NCI-H2196 treated with DMSO at 0.1 percent for 48 hours (cell line): ENCODE data around the gene RUNDC1.
A peak's percentile ranks its signal among the peaks of the same experiment; 100 is the strongest.
"Not testable (repeated sequence)": the region's sequence is repeated elsewhere in the genome, so short reads cannot be mapped to it uniquely, and the experiment has no call there.

Experiments
- DNase-seq: peaks from one replicate; lab custom pipeline; 2025; ENCODE audit not compliant: unreplicated experiment; lab: John Stamatoyannopoulos, UW

RUNDC1 gene

DNA sequence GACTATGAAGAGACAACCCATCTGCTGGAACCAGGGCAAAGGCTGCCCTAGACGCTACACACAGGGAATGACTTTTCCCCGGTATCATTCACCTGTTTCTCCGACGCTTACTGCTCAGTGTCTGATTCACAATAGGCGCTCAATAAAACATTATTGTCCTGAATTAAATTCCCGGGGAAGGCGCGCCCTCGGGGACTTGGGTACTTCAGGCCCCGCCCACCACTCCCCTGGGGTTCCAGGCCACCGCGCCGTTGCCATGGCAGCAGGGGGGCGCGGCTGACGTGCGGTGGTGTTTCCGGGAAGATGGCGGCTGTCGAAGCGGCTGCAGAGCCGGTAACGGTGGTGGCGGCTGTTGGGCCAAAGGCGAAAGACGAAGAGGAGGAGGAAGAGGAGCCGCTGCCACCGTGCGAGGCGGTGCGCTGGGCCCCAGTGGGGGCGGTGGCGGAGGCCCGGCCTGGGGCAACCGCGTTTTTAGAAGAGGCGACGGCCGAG lies at the start of gene RUNDC1:
TSS of gene RUNDC1 (plus strand) at position 292 of the 492 bp plus-strand sequence. CDS start at position 304, 12 bp downstream.
- peak; percentile 32 for DNase-seq

DNA sequence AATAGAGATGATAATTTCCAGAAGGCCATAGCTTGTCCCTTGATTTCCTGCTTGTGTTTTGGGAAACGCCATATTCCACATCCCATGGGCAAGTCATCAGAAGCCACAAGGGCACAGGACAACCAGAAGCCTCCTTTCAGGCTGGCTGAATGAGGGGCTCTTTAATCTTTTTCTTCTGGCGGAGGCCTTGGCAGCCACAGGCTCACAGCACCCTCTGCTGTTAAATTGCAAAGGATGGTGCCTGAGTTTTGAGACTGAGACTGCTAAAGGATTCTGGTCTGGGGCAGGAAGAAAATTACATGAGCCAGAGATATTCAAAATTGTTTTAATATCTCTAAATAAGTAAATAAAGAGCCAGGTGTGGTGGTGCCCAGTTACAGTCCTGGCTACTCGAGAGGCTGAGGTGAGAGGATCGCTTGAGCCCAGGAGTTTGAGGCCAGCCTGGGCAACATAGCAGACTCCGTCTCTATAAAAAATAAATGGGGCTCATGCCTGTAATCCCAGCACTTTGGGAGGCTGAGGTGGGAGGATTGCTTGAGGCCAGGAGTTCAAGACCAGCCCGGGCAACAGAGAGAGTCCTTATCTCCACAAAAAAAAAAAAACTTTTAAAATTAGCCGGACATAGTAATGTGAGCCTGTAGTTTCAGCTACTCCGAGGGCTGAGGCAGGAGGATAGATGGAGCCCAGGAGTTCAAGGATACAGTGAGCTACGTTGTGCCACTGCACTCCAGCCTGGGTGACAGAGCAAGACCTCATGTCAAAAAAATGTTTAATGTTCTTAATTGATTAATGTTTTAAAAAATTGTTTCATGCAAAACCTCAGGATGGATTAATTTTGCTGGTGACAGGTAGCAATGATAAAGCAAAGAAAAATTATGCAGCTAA lies 42.4 kb upstream of the RUNDC1 start:
- no peak for DNase-seq

DNA sequence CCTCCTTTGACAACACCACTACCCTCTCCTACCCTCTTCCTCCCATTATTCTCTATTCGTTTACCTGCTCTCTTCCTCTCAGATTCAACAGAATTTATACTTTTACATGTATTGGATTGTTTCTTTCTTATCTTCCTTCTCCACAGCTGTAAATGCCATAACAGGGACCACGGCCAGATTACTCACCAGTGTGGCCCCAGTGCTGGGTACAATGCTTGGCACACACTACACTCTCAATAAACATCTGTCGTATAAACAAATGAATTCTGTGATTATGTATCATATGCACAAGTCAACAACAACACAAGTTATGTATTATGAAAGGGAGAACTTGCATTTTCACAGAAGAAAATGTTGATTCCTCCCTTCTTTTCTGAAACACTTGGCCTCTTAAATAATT lies 36.2 kb upstream of the RUNDC1 start:
- DNase-seq = no peak

DNA sequence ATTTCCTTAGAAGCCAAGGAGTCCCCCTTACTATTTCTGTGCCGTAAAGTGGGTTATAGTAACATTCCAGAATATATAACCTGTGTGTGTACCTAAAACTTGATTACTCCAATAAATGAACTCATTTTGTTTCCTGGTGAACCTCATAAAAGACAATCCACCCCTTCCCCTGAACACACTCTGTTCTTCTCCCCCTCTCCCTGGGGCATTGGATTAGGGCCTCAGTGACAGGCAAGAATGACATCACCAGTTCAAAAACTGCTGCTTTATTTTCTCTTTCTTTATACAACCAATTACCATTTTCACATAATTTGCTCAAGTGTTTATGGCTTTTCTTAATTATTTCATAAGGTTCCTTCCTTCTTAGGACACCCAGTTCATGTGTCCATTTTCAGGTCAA lies 33.6 kb upstream of the RUNDC1 start:
- DNase-seq = no peak

DNA sequence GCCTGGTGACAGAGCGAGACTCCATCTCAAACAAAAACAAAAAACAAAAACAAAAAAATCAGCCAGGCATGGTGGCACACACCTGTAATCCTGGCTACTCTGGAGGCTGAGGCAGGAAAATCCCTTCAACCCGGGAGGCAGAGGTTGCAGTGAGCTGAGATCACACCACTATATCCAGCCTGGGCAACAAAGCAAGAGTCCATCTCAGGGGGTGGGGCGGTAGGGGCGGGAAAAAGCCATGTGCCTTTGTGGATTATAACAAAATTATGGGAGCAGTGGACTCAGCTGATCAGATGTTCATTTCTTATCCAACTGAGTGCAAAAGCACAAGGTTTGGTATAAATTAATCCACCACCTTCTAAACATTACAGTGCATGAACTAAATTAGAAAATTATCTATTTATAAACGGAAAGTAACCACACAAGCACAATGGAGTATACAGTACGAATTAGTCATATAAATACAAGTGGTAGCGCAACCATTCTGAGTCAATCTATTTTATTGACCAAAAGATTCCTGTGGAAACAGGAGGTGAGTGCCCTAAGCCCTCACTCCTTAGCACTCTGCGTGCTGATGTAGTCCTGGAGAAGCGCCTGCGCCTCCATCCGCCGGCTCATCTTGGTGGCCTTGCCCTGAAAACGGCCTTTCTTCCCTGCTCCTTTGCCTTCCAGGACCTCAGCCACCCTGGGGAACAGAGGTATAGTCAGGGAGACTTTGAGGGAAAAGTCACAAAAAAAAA lies 30.2 kb upstream of the RUNDC1 start:
- no peak for DNase-seq

DNA sequence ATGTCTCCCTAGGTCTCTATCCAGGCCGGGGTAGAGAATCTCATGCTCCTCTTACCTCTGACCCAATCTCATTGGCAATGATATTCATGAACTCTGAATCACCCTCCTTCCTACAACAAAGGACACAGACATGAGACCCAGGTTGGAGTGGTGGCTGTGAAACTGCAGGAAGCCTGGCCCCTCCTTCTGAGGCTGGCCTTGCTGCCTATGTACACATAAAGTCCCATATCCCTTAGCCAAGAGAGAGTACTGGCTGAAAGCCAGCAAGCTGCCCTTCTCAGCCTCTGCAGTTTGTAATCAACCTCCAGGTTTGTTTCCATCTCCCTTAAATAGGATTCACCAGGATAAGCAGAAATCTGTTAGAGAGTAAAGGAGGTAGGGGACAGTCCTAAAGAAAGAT lies 26.7 kb upstream of the RUNDC1 start:
- DNase-seq = peak; percentile 65

DNA sequence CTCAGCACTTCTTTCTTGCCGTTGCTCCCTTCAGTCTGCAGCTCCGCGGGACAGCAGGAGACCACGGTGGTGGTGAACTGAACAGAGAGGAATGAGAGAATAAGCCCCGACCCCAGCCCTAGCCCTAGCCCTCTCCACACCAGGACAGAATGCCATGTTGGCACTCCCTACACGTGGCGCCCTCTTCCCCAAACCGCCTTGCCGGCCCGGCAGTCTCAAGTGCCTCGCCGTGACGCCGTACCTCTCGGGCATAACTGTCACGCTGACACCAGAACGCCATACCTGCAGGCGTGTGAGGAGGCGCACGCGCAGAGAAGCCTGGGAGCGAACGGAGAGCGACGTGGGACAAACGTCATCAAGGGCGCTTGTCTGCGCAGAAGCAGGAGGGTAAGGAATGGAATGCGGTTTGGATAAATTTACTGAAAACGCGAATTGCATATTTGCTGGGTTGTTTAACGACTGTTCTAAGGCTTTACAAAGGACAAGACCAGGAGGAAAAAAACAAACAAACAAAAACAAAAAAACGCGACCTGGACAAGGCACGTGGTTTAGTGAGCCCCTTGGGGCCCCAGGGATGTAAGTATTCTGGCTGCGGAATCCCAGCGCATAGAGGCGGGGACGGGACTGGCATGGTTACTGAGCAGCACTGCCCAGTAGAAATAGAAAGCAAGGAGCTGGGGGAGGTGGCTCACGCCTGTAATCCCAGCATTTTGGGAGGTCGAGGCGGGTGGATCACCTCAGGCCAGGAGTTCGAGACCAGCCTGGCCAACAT lies 16.0 kb upstream of the RUNDC1 start, which contains the start of gene AARSD1:
TSS of gene AARSD1 (minus strand) at position 294 of the 772 bp plus-strand sequence. CDS start at position 280, 14 bp downstream.
- DNase-seq = peak; percentile 58

DNA sequence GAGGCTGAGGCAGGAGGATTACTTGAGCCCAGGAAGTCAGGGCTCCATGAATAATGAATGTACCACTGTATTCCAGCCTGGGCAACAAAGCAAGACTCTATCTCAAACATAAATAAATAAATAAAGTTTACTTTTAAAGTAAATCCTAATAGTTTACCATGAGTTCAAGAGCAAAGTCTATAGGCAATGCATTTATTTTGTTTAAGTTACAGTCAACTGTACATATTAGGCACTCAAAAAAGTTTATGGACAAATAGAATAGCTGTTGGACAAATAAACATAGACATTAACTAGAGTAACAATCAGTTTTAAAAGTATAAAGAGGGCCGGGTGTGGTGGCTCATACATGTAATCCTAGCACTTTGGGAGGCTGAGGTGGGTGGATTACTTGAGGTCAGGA lies 12.4 kb upstream of the RUNDC1 start:
- no peak for DNase-seq

DNA sequence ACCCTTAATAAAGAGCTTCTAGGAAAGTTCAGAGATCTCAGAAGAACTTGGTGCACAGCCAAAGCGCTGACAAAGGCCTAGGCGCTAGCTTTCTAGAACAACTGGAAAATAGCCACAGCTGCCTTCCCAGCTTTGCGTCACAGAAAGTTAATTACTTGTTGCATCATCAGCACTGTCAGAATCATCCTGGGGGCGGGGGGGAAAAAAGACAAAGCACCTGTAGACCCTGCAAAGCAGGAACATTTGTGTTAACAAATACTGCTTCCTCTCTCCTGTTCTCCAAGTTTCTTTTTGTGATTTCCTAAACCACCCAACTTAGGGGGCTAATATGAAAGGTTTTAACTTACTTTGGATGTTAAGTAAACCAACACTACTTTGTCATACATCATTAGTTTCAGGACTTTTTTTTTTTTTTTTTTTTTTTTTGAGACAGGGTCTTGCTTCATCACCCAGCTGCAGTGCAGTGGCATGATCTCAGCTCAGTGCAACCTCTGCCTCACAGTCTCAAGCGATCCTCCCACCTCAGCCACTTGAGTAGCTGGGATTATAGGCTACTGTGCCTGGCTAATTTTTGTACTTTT lies 11.3 kb upstream of the RUNDC1 start:
- DNase-seq = no peak

DNA sequence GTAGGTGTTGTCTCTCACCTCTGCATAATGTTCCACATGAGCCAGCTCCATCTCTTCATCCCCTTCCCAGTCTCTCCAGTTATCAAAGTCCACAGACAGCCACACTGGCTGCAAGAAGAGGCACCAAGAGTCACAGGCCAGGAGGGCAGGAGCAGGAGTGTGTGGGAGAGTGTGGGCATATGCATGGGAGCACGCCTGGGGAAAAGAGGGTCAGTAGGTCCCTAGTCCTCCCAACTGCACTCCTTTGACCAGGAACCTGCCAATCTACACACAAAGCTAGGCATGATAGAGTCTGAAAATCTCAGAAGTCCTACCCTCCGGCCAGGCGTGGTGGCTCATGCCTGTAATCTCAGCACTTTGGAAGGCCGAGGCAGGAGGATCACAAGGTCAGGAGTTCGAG lies 8.8 kb upstream of the RUNDC1 start:
- no peak for DNase-seq

DNA sequence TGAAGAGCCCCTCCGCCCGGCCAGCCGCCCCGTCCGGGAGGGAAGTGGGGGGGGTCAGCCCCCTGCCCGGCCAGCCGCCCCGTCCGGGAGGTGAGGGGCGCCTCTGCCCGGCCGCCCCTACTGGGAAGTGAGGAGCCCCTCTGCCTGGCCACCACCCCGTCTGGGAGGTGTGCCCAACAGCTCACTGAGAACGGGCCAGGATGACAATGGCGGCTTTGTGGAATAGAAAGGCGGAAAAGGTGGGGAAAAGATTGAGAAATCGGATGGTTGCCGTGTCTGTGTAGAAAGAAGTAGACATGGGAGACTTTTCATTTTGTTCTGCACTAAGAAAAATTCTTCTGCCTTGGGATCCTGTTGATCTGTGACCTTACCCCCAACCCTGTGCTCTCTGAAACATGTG lies 7.0 kb upstream of the RUNDC1 start:
- not testable (repeated sequence) for DNase-seq

DNA sequence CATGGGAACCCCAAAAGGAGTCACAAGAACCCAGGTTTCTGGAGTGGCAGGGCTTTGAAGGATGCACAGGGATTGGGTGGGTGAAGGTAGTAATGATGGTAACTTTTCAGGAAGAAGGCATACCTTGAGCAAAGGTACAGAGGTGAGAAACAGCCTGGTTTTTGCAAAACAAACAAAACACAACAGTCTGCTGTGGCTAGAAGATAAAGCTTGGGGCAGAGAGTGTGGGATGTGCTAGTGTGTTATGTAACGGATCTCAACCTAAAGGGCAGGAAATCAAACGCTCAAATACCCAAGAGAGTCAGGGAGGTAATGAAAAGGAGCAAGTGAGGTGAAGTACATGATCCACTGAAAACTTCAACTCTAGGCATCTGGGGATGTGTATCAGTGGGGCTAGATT lies 5.1 kb upstream of the RUNDC1 start:
- no peak for DNase-seq

DNA sequence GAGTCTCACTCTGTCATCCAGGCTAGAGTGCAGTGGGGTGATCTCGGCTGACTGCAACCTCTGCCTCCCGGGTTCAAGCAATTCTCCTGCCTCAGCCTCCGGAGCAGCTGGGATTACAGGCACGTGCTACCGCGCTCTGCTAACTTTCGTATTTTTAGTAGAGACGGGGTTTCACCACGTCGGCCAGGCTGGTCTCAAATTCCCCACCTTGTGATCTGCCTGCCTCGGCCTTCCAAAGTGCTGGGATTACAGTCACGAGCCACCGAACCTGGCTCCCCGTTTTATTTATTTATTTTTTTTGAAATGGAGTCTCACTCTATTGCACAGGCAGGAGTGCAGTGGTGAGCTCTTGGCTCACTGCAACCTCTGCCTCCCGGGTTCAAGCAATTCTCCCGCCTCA lies 4.7 kb upstream of the RUNDC1 start:
- not testable (repeated sequence) for DNase-seq

DNA sequence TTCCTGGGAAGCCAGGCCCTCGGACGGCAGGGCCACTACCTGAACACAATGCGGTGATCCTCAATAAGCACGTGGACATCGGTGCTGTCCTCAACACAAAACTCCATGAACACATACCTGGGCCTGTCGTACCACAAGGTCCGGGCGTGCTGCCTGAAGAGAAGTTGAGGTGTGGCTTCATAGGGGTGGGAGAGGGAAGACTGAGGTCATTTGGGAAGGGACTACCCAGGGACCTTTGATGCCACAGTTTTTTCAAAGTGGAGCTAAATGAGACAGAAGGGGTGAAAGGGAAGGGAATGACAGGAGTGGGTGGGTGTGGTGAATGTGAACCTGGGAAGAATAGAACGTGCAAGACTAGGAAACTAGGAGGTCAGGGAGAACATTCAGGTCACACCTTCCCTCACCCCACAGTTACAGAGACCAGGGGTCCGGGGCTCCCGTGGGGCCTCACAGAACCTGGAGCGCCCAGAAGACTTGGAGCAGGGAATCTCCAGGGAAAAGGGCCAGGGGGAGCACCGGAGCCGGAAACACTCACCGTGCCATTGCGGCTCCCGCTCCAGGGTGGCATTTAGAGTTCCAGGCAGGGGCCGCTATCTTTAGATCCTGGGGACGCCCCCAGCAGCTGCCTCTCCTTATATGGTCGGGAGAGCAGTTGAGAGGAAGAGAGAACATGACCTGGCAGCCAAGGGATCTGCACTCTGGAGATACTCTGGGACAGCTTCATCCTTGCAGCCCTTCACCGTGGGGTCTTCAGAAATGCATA lies 673 bp upstream of the RUNDC1 start, which contains the start of gene PTGES3L:
TSS of gene PTGES3L (minus strand) at position 570 of the 763 bp plus-strand sequence. CDS start at position 543, 27 bp downstream.
- peak; percentile 4 for DNase-seq

DNA sequence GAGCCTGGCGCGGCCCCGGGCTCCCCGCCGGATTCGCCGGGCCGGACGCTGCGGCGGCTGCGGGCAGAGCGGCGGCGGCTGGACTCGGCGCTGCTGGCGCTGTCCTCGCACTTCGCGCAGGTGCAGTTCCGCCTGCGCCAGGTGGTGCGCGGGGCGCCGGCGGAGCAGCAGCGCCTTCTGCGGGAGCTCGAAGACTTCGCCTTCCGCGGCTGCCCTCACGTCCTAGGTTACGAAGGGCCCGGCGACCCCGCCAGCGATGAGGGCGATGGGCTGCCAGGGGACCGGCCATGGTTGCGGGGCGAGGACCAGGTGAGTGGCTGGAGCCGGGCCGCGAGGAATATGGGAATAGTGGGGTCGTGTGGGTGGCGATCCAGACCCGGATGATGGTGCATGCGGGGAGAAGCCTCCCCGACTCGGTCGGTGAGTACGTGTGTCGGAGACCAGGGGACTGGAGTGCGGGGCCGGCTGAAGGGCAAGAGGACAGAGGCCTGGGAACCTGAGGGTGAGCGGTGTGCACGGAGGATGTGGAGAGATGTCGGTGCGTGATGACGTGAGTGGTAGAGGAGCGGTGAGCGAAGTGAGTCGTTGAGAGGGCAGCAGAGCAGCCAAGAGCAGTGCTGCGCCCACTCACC lies 517 bp downstream of the RUNDC1 start:
- no peak for DNase-seq

DNA sequence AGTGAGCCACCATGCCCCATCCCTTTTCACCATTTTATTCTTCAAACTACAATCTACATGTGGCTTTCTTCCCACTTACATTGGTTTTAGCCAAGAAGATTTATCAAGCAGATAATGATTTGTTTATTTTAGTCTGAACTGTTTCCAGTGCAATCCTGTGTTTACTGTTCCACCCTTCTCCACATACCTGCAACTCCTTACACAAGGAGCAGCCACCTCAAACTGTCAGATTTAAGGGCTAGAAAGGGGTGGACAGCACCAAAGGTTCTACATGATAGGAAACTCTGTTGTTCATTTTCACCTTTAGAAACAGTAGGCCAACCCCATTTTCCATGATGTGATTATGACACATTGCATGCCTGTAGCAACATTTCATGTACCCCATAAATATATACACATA lies 1.9 kb downstream of the RUNDC1 start:
- DNase-seq = no peak

DNA sequence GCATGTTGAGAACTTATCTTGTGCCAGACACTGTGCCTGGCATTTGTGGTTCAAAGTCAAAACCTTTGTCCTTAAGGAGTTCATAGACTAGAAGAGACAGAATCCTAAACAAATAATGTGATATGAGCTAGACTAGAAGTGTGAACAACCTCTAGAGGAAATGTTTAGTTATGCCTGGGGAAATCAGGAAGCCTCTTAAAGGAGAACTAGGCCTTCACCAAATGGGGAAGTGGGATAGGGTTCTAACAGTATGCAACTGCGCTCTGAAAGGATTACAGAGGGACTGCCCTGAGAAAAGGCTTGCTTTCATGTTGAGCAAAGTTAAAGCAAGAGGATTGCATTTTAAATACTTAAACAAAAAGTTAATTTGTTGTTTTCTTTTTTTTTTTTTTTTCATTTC lies 4.9 kb downstream of the RUNDC1 start:
- no peak for DNase-seq

DNA sequence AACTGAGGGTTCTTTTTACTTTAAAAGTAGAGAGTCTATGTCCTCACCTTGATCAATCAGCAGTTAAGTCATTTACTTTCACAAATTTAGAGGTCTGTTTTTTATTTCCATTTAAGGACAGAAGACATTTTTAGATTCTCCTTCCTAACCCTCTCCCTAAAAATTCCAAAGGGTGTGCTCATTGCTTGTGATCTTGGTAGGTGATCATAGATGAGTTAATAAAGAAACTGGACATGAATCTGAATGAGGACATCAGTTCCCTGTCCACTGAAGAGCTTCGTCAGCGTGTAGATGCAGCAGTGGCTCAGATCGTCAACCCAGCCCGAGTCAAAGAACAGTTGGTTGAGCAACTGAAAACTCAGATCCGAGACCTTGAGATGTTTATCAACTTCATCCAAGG lies 8.8 kb downstream of the RUNDC1 start:
- DNase-seq = no peak
